SH-SY5Y (cell line): ENCODE data around the gene CDH4.

Source experiments
- GATA2 ChIP-seq: IDR thresholded peaks from 2 replicates; pipeline ENCODE4 v1.6.1; 2011; ENCODE audit warnings: mild to moderate bottlenecking, low read depth, low read length
- GATA3 ChIP-seq: IDR thresholded peaks from 2 replicates; pipeline ENCODE4 v1.6.1; 2011; ENCODE audit warnings: low read depth, mild to moderate bottlenecking, low read length, moderate library complexity

The CDH4 gene

DNA sequence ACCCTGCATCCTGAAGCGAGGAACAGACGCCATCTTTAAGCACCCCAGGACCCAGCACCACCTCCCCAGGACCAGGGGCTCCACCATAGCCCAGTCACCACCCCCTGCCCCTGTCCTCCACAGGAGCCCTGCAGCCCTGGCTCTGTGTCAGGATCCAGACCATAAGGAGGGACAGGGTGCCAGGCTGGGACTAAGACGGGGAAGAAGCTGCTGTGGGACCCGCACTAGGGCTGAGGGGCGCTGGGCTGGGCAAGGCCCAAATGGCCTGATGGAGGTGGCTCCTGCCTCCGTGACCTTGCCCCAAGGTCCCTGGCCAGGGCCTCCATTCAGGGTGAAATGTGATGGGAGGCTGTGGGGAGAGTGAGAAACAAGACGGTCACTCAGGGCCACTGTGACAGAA is 428.0 kb downstream of the CDH4 start:
- TF ChIP-seq GATA3 (no peak), GATA2 (no peak)

GRCh38 chr20:61682114-61682995 is 430.3 kb downstream of the CDH4 start:
- TF ChIP-seq GATA3 (no peak), GATA2 (no peak)

DNA sequence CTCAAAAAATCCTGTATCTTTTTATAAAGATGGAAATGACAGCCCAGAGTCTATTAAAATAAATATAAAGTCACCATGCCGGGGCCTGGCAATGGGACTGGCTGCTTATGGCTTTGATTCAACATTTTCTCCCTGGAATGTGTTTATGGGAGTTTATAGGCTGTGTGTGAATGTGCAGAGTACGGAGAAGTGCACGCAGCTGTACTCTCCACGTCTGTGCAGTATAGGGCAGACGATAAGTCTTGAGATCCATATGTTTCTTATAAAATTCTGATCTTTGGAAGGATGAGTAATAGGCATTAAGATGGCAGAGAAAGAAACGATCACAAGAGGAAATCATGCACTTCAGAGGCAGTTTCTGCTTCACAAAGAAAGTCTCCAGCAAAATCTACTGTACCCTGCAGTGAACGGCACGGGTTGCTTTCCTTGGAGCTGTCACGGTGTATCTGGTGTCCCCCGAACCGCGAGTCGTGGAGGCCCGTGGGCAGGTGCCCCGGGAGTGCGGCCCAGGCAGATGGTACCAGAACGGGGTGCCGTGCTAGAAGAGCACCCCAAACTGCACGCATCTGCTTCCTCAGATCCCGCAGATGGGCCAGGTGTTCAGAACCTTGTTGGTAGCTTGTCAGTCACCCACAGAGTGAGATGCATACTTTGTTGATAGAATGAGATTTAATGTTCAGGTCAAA is 431.1 kb downstream of the CDH4 start:
- no peak for TF ChIP-seq GATA2
- TF ChIP-seq GATA3, result no peak

- TF ChIP-seq GATA2 (no peak), GATA3 (no peak)
These were observed 431.7 kb downstream of the CDH4 start for GRCh38 chr20:61683721-61684120.

GRCh38 chr20:61684136-61684535 is 432.1 kb downstream of the CDH4 start:
- TF ChIP-seq GATA2 (no peak), GATA3 (no peak)

DNA sequence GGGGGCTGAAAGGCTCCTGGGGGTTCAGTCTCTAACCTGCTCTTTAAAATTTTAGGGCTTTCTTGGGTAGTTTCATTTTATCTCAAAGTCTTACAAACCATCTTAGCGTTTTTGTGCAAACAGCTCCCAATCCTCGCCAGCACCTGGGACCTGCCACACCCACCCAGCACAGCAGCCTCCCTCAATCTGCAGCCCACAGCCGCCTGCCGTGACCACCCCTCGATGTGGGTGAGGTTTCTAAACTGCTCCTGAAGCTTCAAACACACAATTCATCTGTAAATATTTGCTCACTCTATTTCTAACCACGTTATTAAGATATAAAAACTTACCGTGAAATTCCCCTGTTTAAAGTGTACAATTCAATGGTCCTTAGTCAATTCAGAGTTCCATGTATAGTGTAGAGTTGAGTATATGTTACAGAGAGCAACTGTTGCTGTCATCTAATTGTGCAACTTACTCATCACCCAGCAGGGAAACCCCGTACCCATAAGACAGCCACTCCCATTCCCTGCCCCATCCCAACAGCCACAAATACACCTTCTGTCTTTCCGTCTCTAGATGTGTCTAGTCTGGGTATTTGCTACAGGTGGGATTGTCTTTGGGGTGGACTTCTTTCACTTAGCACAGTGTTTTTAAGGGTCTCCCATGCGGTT is 432.6 kb downstream of the CDH4 start:
- no peak for TF ChIP-seq GATA2
- TF ChIP-seq GATA3, result no peak

DNA sequence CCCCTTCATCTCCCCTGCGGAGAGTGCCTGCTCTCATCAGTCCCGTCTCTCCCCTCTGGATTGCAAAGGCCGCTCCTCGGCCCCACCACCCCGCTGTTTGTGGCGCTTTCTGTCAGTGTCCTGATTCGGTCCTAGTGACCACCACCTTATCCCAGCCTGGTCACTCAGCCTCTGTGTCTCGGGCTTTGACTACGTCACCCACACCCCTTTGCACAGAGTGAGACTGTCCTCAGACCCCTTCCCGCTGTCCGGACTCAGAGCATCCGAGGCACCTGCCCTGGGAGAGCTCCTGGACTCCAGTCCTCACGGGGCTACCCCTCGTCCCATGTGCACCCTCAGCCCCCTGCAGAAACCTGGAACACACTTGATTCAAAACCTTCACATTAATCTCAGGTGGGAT is 433.4 kb downstream of the CDH4 start:
- TF ChIP-seq GATA2 (no peak), GATA3 (no peak)

DNA sequence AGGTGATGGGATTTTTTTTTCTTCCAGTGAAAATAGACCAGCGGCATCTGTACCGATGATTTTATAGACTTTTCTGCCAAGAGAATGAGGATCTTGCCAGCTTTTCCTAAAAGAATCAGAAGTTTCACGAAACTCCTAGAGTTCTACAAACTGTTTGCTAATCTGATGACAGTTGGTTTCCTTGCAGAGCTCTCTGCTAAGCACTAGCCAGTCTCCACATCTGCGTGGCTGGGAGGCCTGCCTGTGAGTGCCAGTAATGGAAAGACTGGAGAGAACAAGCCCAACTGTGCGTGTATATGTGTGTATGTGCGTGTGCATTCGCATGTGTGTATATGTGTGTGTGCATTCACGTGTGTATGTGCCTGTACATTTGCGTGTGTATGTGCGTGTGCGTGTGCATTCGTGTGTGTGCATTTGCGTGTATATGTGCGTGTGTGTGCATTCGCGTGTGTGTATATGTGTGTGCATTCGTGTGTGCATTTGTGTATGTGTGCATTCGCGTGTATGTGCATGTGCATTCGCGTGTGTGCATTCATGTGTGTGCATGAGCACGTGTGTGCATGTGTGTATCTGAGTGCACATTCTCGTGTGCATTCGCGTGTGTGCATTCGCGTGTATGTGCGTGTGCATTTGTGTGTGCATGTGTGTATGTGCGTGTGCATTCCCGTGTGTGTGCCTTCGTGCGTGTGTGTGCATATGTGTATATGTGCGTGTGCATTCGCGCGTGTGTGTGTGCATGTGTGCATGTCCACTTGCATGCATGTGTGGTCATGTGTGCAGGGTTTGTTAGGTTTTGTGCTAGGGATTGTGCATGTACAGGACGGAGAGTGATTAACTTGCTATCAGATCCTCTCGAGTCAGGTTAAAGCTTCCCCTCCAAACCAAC is 434.2 kb downstream of the CDH4 start:
- TF ChIP-seq GATA3 (no peak), GATA2 (no peak)

- TF ChIP-seq GATA2 (no peak), GATA3 (no peak)
These were observed 436.4 kb downstream of the CDH4 start for GRCh38 chr20:61688411-61688810.

- TF ChIP-seq GATA2, result no peak
- TF ChIP-seq GATA3, result no peak
These were observed 438.1 kb downstream of the CDH4 start for GRCh38 chr20:61690150-61690549.

DNA sequence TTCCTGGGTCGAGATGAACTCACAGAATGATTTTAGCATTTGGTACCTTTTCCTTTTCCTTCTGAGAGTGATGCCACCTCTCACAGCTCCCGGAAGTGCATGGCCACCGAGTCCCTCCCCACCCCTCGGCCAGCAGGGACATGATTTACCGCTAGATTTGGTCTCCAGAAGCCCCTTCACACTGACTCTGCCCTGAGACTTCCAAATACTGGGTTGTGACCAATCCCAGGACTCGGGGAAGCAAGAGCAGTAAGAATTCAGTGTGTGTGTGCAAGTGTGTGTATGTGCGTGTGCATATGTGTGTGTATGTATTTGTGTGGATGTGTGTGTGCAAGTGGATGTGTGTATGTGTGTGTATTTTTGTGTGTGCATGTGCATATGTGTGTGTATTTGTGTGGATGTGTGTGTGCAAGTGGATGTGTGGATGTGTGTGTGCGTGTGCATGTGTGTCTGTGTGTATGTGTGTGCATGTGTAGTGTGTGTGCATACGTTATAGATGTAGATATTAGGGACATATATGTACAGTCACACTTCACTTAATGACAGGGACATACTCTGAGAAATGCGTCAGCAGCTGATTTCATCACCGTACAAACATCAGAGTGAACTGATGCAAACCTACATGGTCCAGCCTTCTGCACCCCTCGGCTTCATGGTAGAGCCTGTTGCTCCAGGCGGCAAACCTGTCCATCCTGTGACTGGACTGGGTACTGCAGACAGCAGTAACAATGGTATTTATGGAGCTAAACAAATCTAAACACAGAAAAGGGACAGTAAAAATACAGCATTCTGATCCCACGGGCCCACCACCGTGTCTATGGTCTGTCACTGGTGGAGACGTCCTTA is 439.2 kb downstream of the CDH4 start:
- TF ChIP-seq GATA3, result no peak
- no peak for TF ChIP-seq GATA2

GRCh38 chr20:61691978-61692377 is 439.9 kb downstream of the CDH4 start:
- TF ChIP-seq GATA3, result no peak
- TF ChIP-seq GATA2, result no peak

GRCh38 chr20:61692479-61692878 is 440.4 kb downstream of the CDH4 start:
- no peak for TF ChIP-seq GATA3
- no peak for TF ChIP-seq GATA2
